ENCODE measurements around the gene PCID2. TPM values are rescaled to one million over a fixed set of nuclear protein-coding genes. Genes with fewer than 3 reads are reported as not detected.
"Not testable (repeated sequence)": the region's sequence is repeated elsewhere in the genome, so short reads cannot be mapped to it uniquely, and the experiment has no call there.

PCID2 gene
- total RNA-seq, 2 experiments from 2014 or later: 66.6 to 72.4 TPM

- Mint-ChIP-seq H3K4me1 (ENCODE audit: low read depth) (peaks cover 22% of the 10 kb centered on the region), H3K27me3 (no peaks in the 10 kb centered on the region), H3K4me3 (no peak overlapping the region), H3K9me3 (peaks cover 4% of the 10 kb centered on the region), H3K36me3 (peaks cover 41% of the 10 kb centered on the region), H3K27ac (no peak overlapping the region)
- POLR2A ChIA-PET: no interaction called here
- intact Hi-C loops (cut with micrococcal nuclease): no loop called here
- no peak for DNase-seq
- CTCF ChIA-PET: no interaction called here
Observed at GRCh38 chr13:113167575-113167974, 40.9 kb downstream of the PCID2 start.

- ChIA-PET CTCF (no interaction called here), POLR2A (no interaction called here)
- DNase-seq: no peak
- Mint-ChIP-seq H3K4me3 (no peak overlapping the region), H3K9me3 (peaks cover 4% of the 10 kb centered on the region), H3K27me3 (no peaks in the 10 kb centered on the region), H3K4me1 (ENCODE audit: low read depth) (peaks cover 22% of the 10 kb centered on the region), H3K36me3 (peaks cover 39% of the 10 kb centered on the region), H3K27ac (no peak overlapping the region)
- intact Hi-C loops (cut with micrococcal nuclease): no loop called here
Observed at GRCh38 chr13:113167155-113167554, 41.3 kb downstream of the PCID2 start.

GRCh38 chr13:113166681-113167080 lies 41.8 kb downstream of the PCID2 start:
- Mint-ChIP-seq H3K4me3 (no peak overlapping the region), H3K27ac (no peak overlapping the region)

GRCh38 chr13:113166266-113166665 lies 42.2 kb downstream of the PCID2 start:
- Mint-ChIP-seq H3K4me1 (ENCODE audit: low read depth) (peaks cover 23% of the 10 kb centered on the region), H3K4me3 (no peak overlapping the region), H3K36me3 (peaks cover 32% of the 10 kb centered on the region), H3K27ac (no peak overlapping the region), H3K9me3 (peaks cover 4% of the 10 kb centered on the region), H3K27me3 (no peaks in the 10 kb centered on the region)
- peak; percentile 35 for DNase-seq
- ChIA-PET POLR2A (no interaction called here), CTCF (no interaction called here)
- intact Hi-C loops (cut with micrococcal nuclease): no loop called here

More at GRCh38 chr13:113166681-113167080, 41.8 kb downstream of the PCID2 start:
- H3K9me3 Mint-ChIP-seq: peaks cover 4% of the 10 kb centered on the region
- H3K27me3 Mint-ChIP-seq: no peaks in the 10 kb centered on the region
- H3K4me1 Mint-ChIP-seq (ENCODE audit: low read depth): peaks cover 22% of the 10 kb centered on the region
- intact Hi-C loops (cut with micrococcal nuclease): no loop called here
- POLR2A ChIA-PET: no interaction called here
- no peak for DNase-seq
- CTCF ChIA-PET: no interaction called here
- peaks cover 37% of the 10 kb centered on the region for H3K36me3 Mint-ChIP-seq

GRCh38 chr13:113164492-113164891 lies 44.0 kb downstream of the PCID2 start:
- no peak overlapping the region for H3K4me3 Mint-ChIP-seq
- intact Hi-C loops (cut with micrococcal nuclease): no loop called here

GRCh38 chr13:113162783-113163685 lies 45.4 kb downstream of the PCID2 start:
- POLR2A ChIA-PET: no interaction called here
- CTCF ChIA-PET: no interaction called here
- Mint-ChIP-seq H3K27me3 (no peaks in the 10 kb centered on the region), H3K36me3 (peaks cover 7% of the 10 kb centered on the region), H3K9me3 (peaks cover 2% of the 10 kb centered on the region), H3K27ac (no peak overlapping the region), H3K4me1 (ENCODE audit: low read depth) (peaks cover 18% of the 10 kb centered on the region), H3K4me3 (no peak overlapping the region)
- peak; percentile 31 for DNase-seq
- intact Hi-C loops (cut with micrococcal nuclease): no loop called here

More at GRCh38 chr13:113164492-113164891, 44.0 kb downstream of the PCID2 start:
- DNase-seq: no peak
- H3K4me1 Mint-ChIP-seq (ENCODE audit: low read depth): peaks cover 18% of the 10 kb centered on the region
- ChIA-PET POLR2A (no interaction called here), CTCF (no interaction called here)
- H3K36me3 Mint-ChIP-seq: peaks cover 21% of the 10 kb centered on the region
- peaks cover 4% of the 10 kb centered on the region for H3K9me3 Mint-ChIP-seq
- H3K27me3 Mint-ChIP-seq: no peaks in the 10 kb centered on the region
- H3K27ac Mint-ChIP-seq: no peak overlapping the region

- POLR2A ChIA-PET, H3K27me3 Mint-ChIP-seq: not testable (repeated sequence)
Observed at GRCh38 chr13:113161975-113162374, 46.5 kb downstream of the PCID2 start.

GRCh38 chr13:113161433-113161832 lies 47.0 kb downstream of the PCID2 start:
- no peaks in the 10 kb centered on the region for H3K36me3 Mint-ChIP-seq
- H3K27me3 Mint-ChIP-seq: no peaks in the 10 kb centered on the region
- DNase-seq: no peak
- peaks cover 18% of the 10 kb centered on the region for H3K4me1 Mint-ChIP-seq (ENCODE audit: low read depth)
- intact Hi-C loops (cut with micrococcal nuclease): no loop called here
- peak overlapping the region; percentile 54 for H3K27ac Mint-ChIP-seq
- peak overlapping the region; percentile 29 for H3K4me3 Mint-ChIP-seq
- ChIA-PET POLR2A (no interaction called here), CTCF (no interaction called here)
- peaks cover under 1% of the 10 kb centered on the region for H3K9me3 Mint-ChIP-seq

More at GRCh38 chr13:113161975-113162374, 46.5 kb downstream of the PCID2 start:
- intact Hi-C loops (cut with micrococcal nuclease); CTCF ChIA-PET; H3K4me3 Mint-ChIP-seq; H3K9me3 Mint-ChIP-seq; H3K27ac Mint-ChIP-seq; H3K36me3 Mint-ChIP-seq: not testable (repeated sequence)
- peak; percentile 36 for DNase-seq
- peaks cover 18% of the 10 kb centered on the region for H3K4me1 Mint-ChIP-seq (ENCODE audit: low read depth)

- intact Hi-C loops (cut with micrococcal nuclease): no loop called here
- Mint-ChIP-seq H3K27me3 (no peaks in the 10 kb centered on the region), H3K9me3 (peaks cover 5% of the 10 kb centered on the region), H3K4me1 (ENCODE audit: low read depth) (peaks cover 14% of the 10 kb centered on the region), H3K27ac (peak overlapping the region; percentile 54), H3K4me3 (peak overlapping the region; percentile 29), H3K36me3 (no peaks in the 10 kb centered on the region)
- ChIA-PET CTCF (no interaction called here), POLR2A (no interaction called here)
- DNase-seq: no peak
Observed at GRCh38 chr13:113160983-113161382, 47.5 kb downstream of the PCID2 start.

GRCh38 chr13:113159701-113160100 lies 48.8 kb downstream of the PCID2 start:
- DNase-seq: no peak
- H3K36me3 Mint-ChIP-seq: peaks cover 4% of the 10 kb centered on the region
- H3K4me3 Mint-ChIP-seq: no peak overlapping the region
- peaks cover 17% of the 10 kb centered on the region for H3K9me3 Mint-ChIP-seq
- POLR2A ChIA-PET: no interaction called here
- no peak overlapping the region for H3K27ac Mint-ChIP-seq
- peaks cover 7% of the 10 kb centered on the region for H3K4me1 Mint-ChIP-seq (ENCODE audit: low read depth)
- intact Hi-C loops (cut with micrococcal nuclease): loop anchor here (10.0 kb wide), 1 partner anchor 195 kb away; the partner anchor contains the start of gene MCF2L
- CTCF ChIA-PET: no interaction called here
- no peaks in the 10 kb centered on the region for H3K27me3 Mint-ChIP-seq

GRCh38 chr13:113158946-113159345 lies 49.5 kb downstream of the PCID2 start:
- ChIA-PET CTCF (no interaction called here), POLR2A (no interaction called here)
- Mint-ChIP-seq H3K9me3 (peaks cover 17% of the 10 kb centered on the region), H3K4me3 (no peak overlapping the region), H3K4me1 (ENCODE audit: low read depth) (peaks cover 7% of the 10 kb centered on the region), H3K27ac (no peak overlapping the region), H3K27me3 (no peaks in the 10 kb centered on the region), H3K36me3 (peaks cover 4% of the 10 kb centered on the region)
- no peak for DNase-seq
- intact Hi-C loops (cut with micrococcal nuclease): loop anchor here (10.0 kb wide), 1 partner anchor 194 kb away; the partner anchor contains the start of gene MCF2L

GRCh38 chr13:113157929-113158747 lies 50.3 kb downstream of the PCID2 start, which contains the start of gene PROZ:
PROZ (plus strand) TSS chr13:113158648; CDS start chr13:113158661, 13 bp downstream.
- H3K27ac Mint-ChIP-seq: no peak within 1 kb of the TSS
- no peaks in the 10 kb centered on the region for H3K27me3 Mint-ChIP-seq
- H3K4me3 Mint-ChIP-seq: no peak within 1 kb of the TSS
- peak; percentile 0 for DNase-seq
- H3K9me3 Mint-ChIP-seq: peaks cover 17% of the 10 kb centered on the region
- POLR2A ChIA-PET: no interaction called here
- H3K4me1 Mint-ChIP-seq (ENCODE audit: low read depth): peaks cover 11% of the 10 kb centered on the region
- H3K36me3 Mint-ChIP-seq: peaks cover 4% of the 10 kb centered on the region
- CTCF ChIA-PET: no interaction called here
- intact Hi-C loops (cut with micrococcal nuclease): loop anchor here (10.0 kb wide), 1 partner anchor 193 kb away; the partner anchor contains the start of gene MCF2L
